HCT116 (cell line): ENCODE results near the gene SIK3. TPM values are rescaled to one million over a fixed set of nuclear protein-coding genes. Genes with fewer than 3 reads are reported as not detected.

Source experiments
- ATAC-seq: fragments of 200-7000 bp; cut with Tn5 transposase; 2 replicates; pipeline ENCODE4 v1.9.1; 2020; ENCODE audit warnings: mild to moderate bottlenecking, moderate library complexity
- BruUV-seq: library from RNA; stranded (reverse); fragments of 400-500 nt; replicated peaks from 2 replicates; lab custom pipeline; 2021; lab: Mats Ljungman, UMichigan
- CTCF ChIA-PET: fragments of 300-600 bp; sonication (Branson Sonifier 250); formaldehyde crosslinking; loops from one replicate; lab custom pipeline; 2021; ENCODE audit warnings: antibody characterized with exemption; lab: Charles Lee
- POLR2A ChIA-PET: fragments of 300-600, 350-600 bp; sonication (Branson Sonifier 250); formaldehyde crosslinking; loops from one replicate; lab custom pipeline; 2021; ENCODE audit warnings: antibody characterized with exemption; lab: Charles Lee
- RAD21 ChIA-PET, 2 experiments: fragments of 300-600 bp; sonication (Branson Sonifier 250); formaldehyde crosslinking; loops; one replicate each; lab custom pipeline; 2023; ENCODE audit warnings: low total read pairs in 2 of 2; ENCODE audit not compliant: uncharacterized antibody in 2 of 2, unreplicated experiment in 2 of 2, low non-redundant PET in 1 of 2; lab: Charles Lee
- DNase-seq: peaks from one replicate; pipeline ENCODE4 v3.0.0-alpha.2; 2010; ENCODE audit warnings: low read depth, low spot score
- H2AFZ ChIP-seq: fragments of 200-600 bp; shearing (Covaris generic), sonication (generic); 2 replicates; pipeline ENCODE4 v1.6.1; 2017; ENCODE audit warnings: low read depth, mixed run types, mixed read lengths, antibody characterized with exemption, low read length; ENCODE audit not compliant: poor library complexity, severe bottlenecking
- H3K27ac ChIP-seq: 2 replicates; pipeline ENCODE4 v1.5.1; 2012; ENCODE audit warnings: low read depth, low read length
- H3K27me3 ChIP-seq: fragments of 200-600 bp; sonication (generic); 2 replicates; pipeline ENCODE4 v1.6.1; 2016; ENCODE audit warnings: mixed run types, low read length, mixed read lengths; ENCODE audit not compliant: insufficient read depth
- H3K36me3 ChIP-seq, 2 experiments: fragments of 200-500 bp in 1 of 2; fragments of 200-600 bp in 1 of 2; sonication (Bioruptor generic) in 1 of 2; sonication (generic) in 1 of 2; 2 replicates each; pipeline versions ENCODE4 v1.5.1 to v1.6.1; 2014 to 2016; ENCODE audit warnings: low read length in 2 of 2, inconsistent platforms in 1 of 2, mixed read lengths in 1 of 2, mixed run types in 1 of 2; ENCODE audit not compliant: insufficient read depth in 2 of 2, control insufficient read depth in 1 of 2
- H3K4me1 ChIP-seq, 2 experiments: fragments of 200-600 bp in 1 of 2; sonication (generic) in 1 of 2; 2 replicates each; pipeline versions ENCODE4 v1.5.1 to v1.6.1; 2012 to 2017; ENCODE audit warnings: low read length in 2 of 2, inconsistent platforms in 1 of 2, mild to moderate bottlenecking in 1 of 2, mixed read lengths in 1 of 2, mixed run types in 1 of 2, moderate library complexity in 1 of 2; ENCODE audit not compliant: insufficient read depth in 2 of 2, control insufficient read depth in 1 of 2
- H3K4me2 ChIP-seq: fragments of 200-600 bp; sonication (generic); 2 replicates; pipeline ENCODE4 v1.6.1; 2017; ENCODE audit warnings: mixed run types, low read length, mixed read lengths
- H3K4me3 ChIP-seq, 2 experiments: fragments of 200-600 bp in 1 of 2; sonication (generic) in 1 of 2; replicated peaks in 1 of 2; 2 replicates each; pipeline ENCODE4 v1.5.1; 2011 to 2016; ENCODE audit warnings: low read length in 2 of 2, control low read depth in 1 of 2, low read depth in 1 of 2, mild to moderate bottlenecking in 1 of 2, mixed read lengths in 1 of 2, mixed run types in 1 of 2
- H3K79me2 ChIP-seq: fragments of 200-600 bp; sonication (generic); 2 replicates; pipeline ENCODE4 v1.6.1; 2017; ENCODE audit warnings: mild to moderate bottlenecking, mixed run types, low read length, moderate library complexity, mixed read lengths; ENCODE audit not compliant: insufficient read depth
- H3K9ac ChIP-seq: fragments of 200-600 bp; sonication (generic); 2 replicates; pipeline ENCODE4 v1.6.1; 2016; ENCODE audit warnings: low read length, mixed read lengths
- H3K9me2 ChIP-seq: fragments of 200-600 bp; sonication (generic), shearing (Covaris generic); 2 replicates; pipeline ENCODE4 v1.6.1; 2017; ENCODE audit warnings: mixed run types, mild to moderate bottlenecking, moderate library complexity; ENCODE audit not compliant: insufficient read depth
- H3K9me3 ChIP-seq, 2 experiments: fragments of 200-500 bp in 1 of 2; fragments of 200-600 bp in 1 of 2; sonication (Bioruptor generic) in 1 of 2; sonication (generic) in 1 of 2; 2 replicates each; pipeline ENCODE4 v1.6.1; 2014 to 2017; ENCODE audit warnings: low read length in 2 of 2, mixed read lengths in 2 of 2, inconsistent platforms in 1 of 2, low read depth in 1 of 2, mild to moderate bottlenecking in 1 of 2, mixed run types in 1 of 2, moderate library complexity in 1 of 2; ENCODE audit not compliant: control insufficient read depth in 1 of 2, insufficient read depth in 1 of 2
- H4K20me1 ChIP-seq: fragments of 200-600 bp; sonication (generic), shearing (Covaris generic); 2 replicates; pipeline ENCODE4 v1.6.1; 2017; ENCODE audit warnings: mixed run types, mild to moderate bottlenecking, moderate library complexity; ENCODE audit not compliant: insufficient read depth
- EGR1 ChIP-seq: IDR thresholded peaks from 2 replicates; pipeline ENCODE4 v1.6.1; 2012; ENCODE audit warnings: low read depth
- ELF1 ChIP-seq: IDR thresholded peaks from 2 replicates; pipeline ENCODE4 v1.6.1; 2012; ENCODE audit warnings: low read depth, borderline replicate concordance
- POLR2A ChIP-seq: IDR thresholded peaks from 2 replicates; pipeline ENCODE4 v1.7.0; 2011; ENCODE audit warnings: borderline replicate concordance; ENCODE audit not compliant: insufficient read depth, insufficient read length; ENCODE audit errors: extremely low read depth
- POLR2AphosphoS5 ChIP-seq: IDR thresholded peaks from 2 replicates; pipeline ENCODE4 v1.6.1; 2011; ENCODE audit warnings: mild to moderate bottlenecking, low read depth, low read length, moderate library complexity
- SP1 ChIP-seq: IDR thresholded peaks from 2 replicates; pipeline ENCODE4 v1.6.1; 2012; ENCODE audit warnings: low read depth
- TCF7L2 ChIP-seq: IDR thresholded peaks from 2 replicates; pipeline ENCODE4 v1.7.0; 2011; ENCODE audit warnings: borderline replicate concordance, inconsistent platforms; ENCODE audit not compliant: insufficient read depth, insufficient read length; ENCODE audit errors: extremely low read depth
- YY1 ChIP-seq: IDR thresholded peaks from 2 replicates; pipeline ENCODE4 v1.6.1; 2011; ENCODE audit warnings: low read length, low read depth, moderate library complexity, mild to moderate bottlenecking; ENCODE audit not compliant: insufficient replicate concordance; ENCODE audit errors: extremely low read depth
- ZNF274 ChIP-seq: fragments of 200-500 bp; sonication (Bioruptor generic); IDR thresholded peaks from 2 replicates; pipeline ENCODE4 v1.6.1; 2014; ENCODE audit warnings: mild to moderate bottlenecking, low read depth, low read length, inconsistent platforms
- intact Hi-C: fragments of 100-400 bp; cut with micrococcal nuclease; formaldehyde crosslinking; loops from 2 replicates; pipeline ENCODE4 v1.10.0; 2022
- total RNA-seq: library from RNA; stranded (reverse); gene quantifications from one replicate; pipeline ENCODE4 v1.2.1, GENCODE V29; 2021; ENCODE audit not compliant: unreplicated experiment
- TF ChIP-seq, protein P1 (sequence below): IDR thresholded peaks from 2 replicates; pipeline ENCODE4 v1.6.1; 2012
- TF ChIP-seq, protein P2 (sequence below): IDR thresholded peaks from 2 replicates; pipeline ENCODE4 v1.6.1; 2011; ENCODE audit warnings: mild to moderate bottlenecking, low read length, moderate library complexity; ENCODE audit not compliant: insufficient replicate concordance; ENCODE audit errors: extremely low read depth
- TF ChIP-seq, protein P3 (sequence below): IDR thresholded peaks from 2 replicates; pipeline ENCODE4 v1.6.1; 2012; ENCODE audit warnings: low read depth

SIK3 gene
- total RNA-seq, 1 experiment from 2014 or later, result 21.0 TPM

DNA sequence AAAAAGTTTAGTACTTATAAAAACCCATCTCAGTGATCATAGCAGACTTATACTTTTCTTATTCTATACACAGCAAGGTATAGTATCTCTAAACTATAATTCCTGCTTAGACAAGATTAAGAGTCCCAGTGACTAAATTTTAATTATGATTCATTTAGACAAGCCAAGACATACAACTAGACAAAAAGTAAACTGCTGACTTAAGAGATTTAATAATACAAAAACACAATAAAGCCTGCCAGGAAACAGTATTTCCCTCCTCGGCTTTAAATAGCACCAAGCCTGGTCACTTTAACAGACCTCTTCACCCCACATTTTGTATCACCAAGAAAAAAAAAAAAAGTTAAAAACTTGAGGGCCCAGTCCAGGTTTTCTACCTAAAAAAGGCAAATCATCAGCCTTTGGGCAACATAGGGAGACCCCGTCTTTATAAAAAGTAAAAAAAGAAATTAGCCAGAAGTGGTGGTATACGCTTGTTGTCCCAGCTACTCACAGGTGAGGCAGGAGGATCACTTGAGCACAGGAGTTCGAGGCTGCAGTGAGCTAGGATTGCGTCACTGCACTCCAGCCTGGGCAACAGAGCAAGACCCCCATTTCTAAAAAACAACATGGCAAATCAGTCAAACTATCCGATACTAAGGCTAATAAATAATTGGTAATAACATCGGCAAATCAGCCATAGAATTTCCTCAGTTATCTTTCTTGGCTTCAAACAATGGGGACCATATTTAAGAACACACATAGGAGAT, 53.8 kb downstream of the SIK3 start:
- H3K27ac ChIP-seq, result no peak overlapping the region
- ChIA-PET CTCF (no interaction called here), RAD21 (no interaction called here), POLR2A (no interaction called here)
- no peak overlapping the region for H3K4me3 ChIP-seq
- H2AFZ ChIP-seq, result no peak overlapping the region
- peaks cover 6 to 19% of the 10 kb centered on the region in 2 experiments for H3K4me1 ChIP-seq
- H3K9ac ChIP-seq, result no peak overlapping the region
- DNase-seq (no peak), ATAC-seq (no peak)
- intact Hi-C loops, result no loop called here
- no peak overlapping the region for H3K4me2 ChIP-seq
- no peaks in the 10 kb centered on the region for H3K36me3 ChIP-seq
- no peaks in the 10 kb centered on the region for H3K9me3 ChIP-seq
- peaks cover 45% of the 10 kb centered on the region for H3K79me2 ChIP-seq
- TF ChIP-seq ELF1 (no peak), TCF7L2 (no peak)
- TF ChIP-seq, protein P1, sequence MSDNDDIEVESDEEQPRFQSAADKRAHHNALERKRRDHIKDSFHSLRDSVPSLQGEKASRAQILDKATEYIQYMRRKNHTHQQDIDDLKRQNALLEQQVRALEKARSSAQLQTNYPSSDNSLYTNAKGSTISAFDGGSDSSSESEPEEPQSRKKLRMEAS, result no peak
- TF ChIP-seq, all 23 proteins: peak for 0
- Histone ChIP-seq H3K9me2 (no peaks in the 10 kb centered on the region), H4K20me1 (peaks cover 10% of the 10 kb centered on the region; the same call in 1 of the 2 replicates), H3K27me3 (no peaks in the 10 kb centered on the region)
- no TSS peak for BruUV-seq

DNA sequence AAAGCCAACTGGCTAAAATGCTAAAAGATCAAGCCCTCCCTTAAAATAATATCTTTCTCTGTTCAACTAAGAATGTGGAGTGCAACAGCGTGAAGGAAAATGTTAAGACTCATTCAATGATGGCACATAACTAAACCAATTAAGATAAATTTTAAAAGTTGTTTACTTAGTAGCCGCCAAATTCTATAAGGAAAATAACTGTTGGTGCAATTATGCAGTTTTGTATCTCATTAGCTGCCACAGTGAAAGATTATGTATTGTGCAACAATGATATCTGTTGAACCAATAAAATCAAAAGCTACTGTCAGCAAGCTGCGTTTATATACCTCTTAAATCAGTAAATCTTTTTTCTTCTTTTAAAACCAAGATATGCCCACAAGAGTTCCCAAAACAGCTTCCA, 55.5 kb downstream of the SIK3 start:
- Histone ChIP-seq H3K9ac (no peak overlapping the region), H3K4me2 (no peak overlapping the region), H4K20me1 (peaks cover 10% of the 10 kb centered on the region; the same call in 1 of the 2 replicates), H3K4me3 (no peak overlapping the region), H2AFZ (no peak overlapping the region), H3K9me2 (no peaks in the 10 kb centered on the region), H3K4me1 (peaks cover 7 to 24% of the 10 kb centered on the region in 2 experiments), H3K9me3 (no peaks in the 10 kb centered on the region), H3K36me3 (no peaks in the 10 kb centered on the region), H3K79me2 (peaks cover 41% of the 10 kb centered on the region), H3K27ac (no peak overlapping the region), H3K27me3 (no peaks in the 10 kb centered on the region)
- DNase-seq, result no peak
- ATAC-seq, result no peak
- intact Hi-C loops, result no loop called here
- ChIA-PET POLR2A (no interaction called here), CTCF (no interaction called here), RAD21 (interaction anchor here in 1 of 2 experiments (0.5 kb wide), 1 partner anchor 12 kb away, joined by 4 read pairs; no protein-coding TSS in a partner anchor)
- BruUV-seq, result no TSS peak
- no peak for TF ChIP-seq EGR1
- no peak for TF ChIP-seq YY1
- TF ChIP-seq ZNF274, result no peak
- TF ChIP-seq SP1, result no peak
- no peak for TF ChIP-seq POLR2A
- TF ChIP-seq, protein P2, sequence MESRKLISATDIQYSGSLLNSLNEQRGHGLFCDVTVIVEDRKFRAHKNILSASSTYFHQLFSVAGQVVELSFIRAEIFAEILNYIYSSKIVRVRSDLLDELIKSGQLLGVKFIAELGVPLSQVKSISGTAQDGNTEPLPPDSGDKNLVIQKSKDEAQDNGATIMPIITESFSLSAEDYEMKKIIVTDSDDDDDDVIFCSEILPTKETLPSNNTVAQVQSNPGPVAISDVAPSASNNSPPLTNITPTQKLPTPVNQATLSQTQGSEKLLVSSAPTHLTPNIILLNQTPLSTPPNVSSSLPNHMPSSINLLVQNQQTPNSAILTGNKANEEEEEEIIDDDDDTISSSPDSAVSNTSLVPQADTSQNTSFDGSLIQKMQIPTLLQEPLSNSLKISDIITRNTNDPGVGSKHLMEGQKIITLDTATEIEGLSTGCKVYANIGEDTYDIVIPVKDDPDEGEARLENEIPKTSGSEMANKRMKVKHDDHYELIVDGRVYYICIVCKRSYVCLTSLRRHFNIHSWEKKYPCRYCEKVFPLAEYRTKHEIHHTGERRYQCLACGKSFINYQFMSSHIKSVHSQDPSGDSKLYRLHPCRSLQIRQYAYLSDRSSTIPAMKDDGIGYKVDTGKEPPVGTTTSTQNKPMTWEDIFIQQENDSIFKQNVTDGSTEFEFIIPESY, result no peak
- TF ChIP-seq, protein P3, sequence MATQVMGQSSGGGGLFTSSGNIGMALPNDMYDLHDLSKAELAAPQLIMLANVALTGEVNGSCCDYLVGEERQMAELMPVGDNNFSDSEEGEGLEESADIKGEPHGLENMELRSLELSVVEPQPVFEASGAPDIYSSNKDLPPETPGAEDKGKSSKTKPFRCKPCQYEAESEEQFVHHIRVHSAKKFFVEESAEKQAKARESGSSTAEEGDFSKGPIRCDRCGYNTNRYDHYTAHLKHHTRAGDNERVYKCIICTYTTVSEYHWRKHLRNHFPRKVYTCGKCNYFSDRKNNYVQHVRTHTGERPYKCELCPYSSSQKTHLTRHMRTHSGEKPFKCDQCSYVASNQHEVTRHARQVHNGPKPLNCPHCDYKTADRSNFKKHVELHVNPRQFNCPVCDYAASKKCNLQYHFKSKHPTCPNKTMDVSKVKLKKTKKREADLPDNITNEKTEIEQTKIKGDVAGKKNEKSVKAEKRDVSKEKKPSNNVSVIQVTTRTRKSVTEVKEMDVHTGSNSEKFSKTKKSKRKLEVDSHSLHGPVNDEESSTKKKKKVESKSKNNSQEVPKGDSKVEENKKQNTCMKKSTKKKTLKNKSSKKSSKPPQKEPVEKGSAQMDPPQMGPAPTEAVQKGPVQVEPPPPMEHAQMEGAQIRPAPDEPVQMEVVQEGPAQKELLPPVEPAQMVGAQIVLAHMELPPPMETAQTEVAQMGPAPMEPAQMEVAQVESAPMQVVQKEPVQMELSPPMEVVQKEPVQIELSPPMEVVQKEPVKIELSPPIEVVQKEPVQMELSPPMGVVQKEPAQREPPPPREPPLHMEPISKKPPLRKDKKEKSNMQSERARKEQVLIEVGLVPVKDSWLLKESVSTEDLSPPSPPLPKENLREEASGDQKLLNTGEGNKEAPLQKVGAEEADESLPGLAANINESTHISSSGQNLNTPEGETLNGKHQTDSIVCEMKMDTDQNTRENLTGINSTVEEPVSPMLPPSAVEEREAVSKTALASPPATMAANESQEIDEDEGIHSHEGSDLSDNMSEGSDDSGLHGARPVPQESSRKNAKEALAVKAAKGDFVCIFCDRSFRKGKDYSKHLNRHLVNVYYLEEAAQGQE, result no peak
- no peak for TF ChIP-seq POLR2AphosphoS5
